ENCODE measurements around the gene OST4. TPM values are rescaled to one million over a fixed set of nuclear protein-coding genes. Genes with fewer than 3 reads are reported as not detected.

The OST4 gene
- total RNA-seq, 1 experiment from 2014 or later: 172 TPM

DNA sequence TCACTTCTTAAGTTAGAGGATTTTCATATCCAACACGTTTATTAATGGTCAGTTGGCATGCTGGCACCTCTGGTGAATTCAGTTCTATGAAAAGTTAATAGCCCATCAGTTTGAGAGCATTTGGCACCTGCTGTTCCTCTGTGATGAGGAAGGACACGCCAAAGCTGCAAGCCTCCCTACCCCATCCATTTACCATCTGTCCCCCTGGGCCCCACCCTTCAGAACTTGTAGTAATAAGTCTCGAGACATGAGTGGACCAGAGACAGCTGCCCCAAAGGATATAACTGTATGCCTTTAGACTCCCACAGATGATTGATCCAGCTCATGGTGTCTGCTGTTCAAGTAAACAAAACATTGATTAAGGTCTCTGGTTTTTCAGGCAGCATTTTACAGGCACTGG is 6.3 kb downstream of the OST4 start:
- intact Hi-C loops (cut with micrococcal nuclease; ENCODE audit: unreplicated experiment): no loop called here
- H3K36me3 Mint-ChIP-seq (ENCODE audit: insufficient read depth, unreplicated experiment): peaks cover 76% of the 10 kb centered on the region
- no peak overlapping the region for H3K4me3 Mint-ChIP-seq (ENCODE audit: low read depth, unreplicated experiment)
- DNase-seq: no peak
- H3K27ac Mint-ChIP-seq (ENCODE audit: unreplicated experiment): no peak overlapping the region
- H3K9me3 Mint-ChIP-seq (ENCODE audit: low read depth, unreplicated experiment): no peaks in the 10 kb centered on the region
- no peaks in the 10 kb centered on the region for H3K27me3 Mint-ChIP-seq (ENCODE audit: unreplicated experiment)
- TF ChIP-seq CTCF (IDR thresholded peaks at IDR 0.05; ENCODE audit: unreplicated experiment): no peak
- H3K4me1 Mint-ChIP-seq (ENCODE audit: low read depth, unreplicated experiment): peaks cover 12% of the 10 kb centered on the region
- BruUV-seq (replicated peaks): no TSS peak
- CTCF ChIA-PET: no interaction called here

GRCh38 chr2:27060323-27060722 is 11.1 kb downstream of the OST4 start:
- Mint-ChIP-seq H3K4me1 (ENCODE audit: low read depth, unreplicated experiment) (no peaks in the 10 kb centered on the region), H3K9me3 (ENCODE audit: low read depth, unreplicated experiment) (no peaks in the 10 kb centered on the region), H3K27me3 (ENCODE audit: unreplicated experiment) (no peaks in the 10 kb centered on the region), H3K27ac (ENCODE audit: unreplicated experiment) (peak overlapping the region; percentile 58), H3K36me3 (ENCODE audit: insufficient read depth, unreplicated experiment) (peaks cover 68% of the 10 kb centered on the region), H3K4me3 (ENCODE audit: low read depth, unreplicated experiment) (no peak overlapping the region)
- DNase-seq: no peak
- intact Hi-C loops (cut with micrococcal nuclease; ENCODE audit: unreplicated experiment): no loop called here
- BruUV-seq (replicated peaks): no TSS peak
- CTCF ChIA-PET: no interaction called here
- no peak for TF ChIP-seq CTCF (IDR thresholded peaks at IDR 0.05; ENCODE audit: unreplicated experiment)

DNA sequence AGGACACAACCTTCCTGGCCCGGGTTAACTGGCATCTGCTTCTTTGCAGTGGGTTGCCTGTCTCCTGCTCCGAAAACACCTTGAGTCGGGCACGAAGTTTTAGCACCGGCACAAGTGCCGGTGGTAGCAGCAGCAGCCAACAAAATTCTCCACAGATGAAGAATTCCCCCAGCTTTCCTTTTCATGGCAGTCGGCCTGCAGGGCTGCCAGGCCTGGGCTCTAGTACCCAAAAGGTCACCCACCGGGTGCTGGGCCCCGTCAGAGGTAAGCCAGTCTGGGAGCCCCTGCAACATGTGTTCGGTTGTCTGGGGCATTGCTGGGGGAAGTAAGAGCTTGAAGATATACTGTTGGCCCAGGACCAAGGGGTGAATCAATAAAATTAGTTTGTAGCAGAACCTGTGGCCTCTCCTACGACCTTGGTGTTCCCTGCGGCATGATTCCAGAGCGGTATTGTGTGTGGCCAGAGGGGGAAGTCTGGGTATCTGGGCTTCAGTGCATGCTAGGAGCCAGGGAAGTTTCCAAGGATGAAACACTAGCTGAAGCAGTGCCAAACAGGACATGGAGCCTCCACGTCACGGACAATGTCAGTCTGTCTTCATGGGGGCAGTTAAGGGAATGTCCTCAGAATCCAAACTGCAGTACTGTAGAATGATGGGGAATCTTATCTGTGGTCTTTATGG is 12.2 kb downstream of the OST4 start:
- intact Hi-C loops (cut with micrococcal nuclease; ENCODE audit: unreplicated experiment): no loop called here
- H3K9me3 Mint-ChIP-seq (ENCODE audit: low read depth, unreplicated experiment): no peaks in the 10 kb centered on the region
- peaks cover 65% of the 10 kb centered on the region for H3K36me3 Mint-ChIP-seq (ENCODE audit: insufficient read depth, unreplicated experiment)
- BruUV-seq (replicated peaks): no TSS peak
- no peaks in the 10 kb centered on the region for H3K27me3 Mint-ChIP-seq (ENCODE audit: unreplicated experiment)
- TF ChIP-seq CTCF (IDR thresholded peaks at IDR 0.05; ENCODE audit: unreplicated experiment): no peak
- DNase-seq: no peak
- no peak overlapping the region for H3K4me3 Mint-ChIP-seq (ENCODE audit: low read depth, unreplicated experiment)
- no peaks in the 10 kb centered on the region for H3K4me1 Mint-ChIP-seq (ENCODE audit: low read depth, unreplicated experiment)
- H3K27ac Mint-ChIP-seq (ENCODE audit: unreplicated experiment): no peak overlapping the region
- CTCF ChIA-PET: no interaction called here

DNA sequence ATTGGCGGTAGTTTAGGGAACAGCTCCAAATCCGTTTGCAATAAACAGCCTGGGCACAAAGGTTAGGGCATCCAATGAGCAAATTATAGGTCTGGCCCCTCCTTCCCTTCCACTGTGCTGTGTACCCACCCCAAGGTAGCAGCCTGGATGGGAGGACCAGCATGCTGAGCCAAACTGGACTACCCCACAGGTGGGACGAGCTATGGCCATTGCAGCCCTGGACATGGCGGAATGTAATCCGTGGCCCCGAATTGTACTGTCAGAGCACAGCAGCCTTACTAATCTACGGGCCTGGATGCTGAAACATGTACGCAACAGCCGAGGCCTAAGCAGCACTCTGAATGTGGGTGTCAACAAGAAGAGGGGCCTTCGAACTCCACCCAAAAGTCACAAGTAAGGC is 13.2 kb downstream of the OST4 start:
- Mint-ChIP-seq H3K4me3 (ENCODE audit: low read depth, unreplicated experiment) (no peak overlapping the region), H3K9me3 (ENCODE audit: low read depth, unreplicated experiment) (no peaks in the 10 kb centered on the region), H3K27ac (ENCODE audit: unreplicated experiment) (no peak overlapping the region), H3K4me1 (ENCODE audit: low read depth, unreplicated experiment) (no peaks in the 10 kb centered on the region), H3K36me3 (ENCODE audit: insufficient read depth, unreplicated experiment) (peaks cover 68% of the 10 kb centered on the region), H3K27me3 (ENCODE audit: unreplicated experiment) (no peaks in the 10 kb centered on the region)
- no TSS peak for BruUV-seq (replicated peaks)
- CTCF ChIA-PET: no interaction called here
- TF ChIP-seq CTCF (IDR thresholded peaks at IDR 0.05; ENCODE audit: unreplicated experiment): no peak
- intact Hi-C loops (cut with micrococcal nuclease; ENCODE audit: unreplicated experiment): no loop called here
- no peak for DNase-seq
